Epithelial cell of esophagus (primary cell): ENCODE data around the gene SZT2.
A peak's percentile ranks its signal among the peaks of the same experiment; 100 is the strongest.
"Not testable (repeated sequence)": the region's sequence is repeated elsewhere in the genome, so short reads cannot be mapped to it uniquely, and the experiment has no call there.

ENCODE experiments used
- DNase-seq: peaks from one replicate; pipeline ENCODE4 v3.0.0; 2010; ENCODE audit warnings: low read depth
- H3K4me3 ChIP-seq: 2 replicates; pipeline ENCODE4 v1.5.1; 2011; ENCODE audit warnings: mild to moderate bottlenecking, low read length, control low read depth
- TF ChIP-seq, protein P1 (sequence below): IDR thresholded peaks from 2 replicates; pipeline ENCODE4 v1.5.1; 2011; ENCODE audit warnings: low read depth, mild to moderate bottlenecking, low read length, control low read depth, inconsistent platforms; ENCODE audit not compliant: insufficient read depth; ENCODE audit errors: missing control alignments

The SZT2 gene

GRCh38 chr1:43468414-43468813 lies 78.7 kb downstream of the SZT2 start:
- no peak overlapping the region for H3K4me3 ChIP-seq
- TF ChIP-seq, protein P1, sequence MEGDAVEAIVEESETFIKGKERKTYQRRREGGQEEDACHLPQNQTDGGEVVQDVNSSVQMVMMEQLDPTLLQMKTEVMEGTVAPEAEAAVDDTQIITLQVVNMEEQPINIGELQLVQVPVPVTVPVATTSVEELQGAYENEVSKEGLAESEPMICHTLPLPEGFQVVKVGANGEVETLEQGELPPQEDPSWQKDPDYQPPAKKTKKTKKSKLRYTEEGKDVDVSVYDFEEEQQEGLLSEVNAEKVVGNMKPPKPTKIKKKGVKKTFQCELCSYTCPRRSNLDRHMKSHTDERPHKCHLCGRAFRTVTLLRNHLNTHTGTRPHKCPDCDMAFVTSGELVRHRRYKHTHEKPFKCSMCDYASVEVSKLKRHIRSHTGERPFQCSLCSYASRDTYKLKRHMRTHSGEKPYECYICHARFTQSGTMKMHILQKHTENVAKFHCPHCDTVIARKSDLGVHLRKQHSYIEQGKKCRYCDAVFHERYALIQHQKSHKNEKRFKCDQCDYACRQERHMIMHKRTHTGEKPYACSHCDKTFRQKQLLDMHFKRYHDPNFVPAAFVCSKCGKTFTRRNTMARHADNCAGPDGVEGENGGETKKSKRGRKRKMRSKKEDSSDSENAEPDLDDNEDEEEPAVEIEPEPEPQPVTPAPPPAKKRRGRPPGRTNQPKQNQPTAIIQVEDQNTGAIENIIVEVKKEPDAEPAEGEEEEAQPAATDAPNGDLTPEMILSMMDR = no peak
- no peak for DNase-seq

- TF ChIP-seq, protein P1 = no peak
- H3K4me3 ChIP-seq = no peak overlapping the region
- DNase-seq = no peak
These were observed 80.2 kb downstream of the SZT2 start for GRCh38 chr1:43469932-43470331.

DNA sequence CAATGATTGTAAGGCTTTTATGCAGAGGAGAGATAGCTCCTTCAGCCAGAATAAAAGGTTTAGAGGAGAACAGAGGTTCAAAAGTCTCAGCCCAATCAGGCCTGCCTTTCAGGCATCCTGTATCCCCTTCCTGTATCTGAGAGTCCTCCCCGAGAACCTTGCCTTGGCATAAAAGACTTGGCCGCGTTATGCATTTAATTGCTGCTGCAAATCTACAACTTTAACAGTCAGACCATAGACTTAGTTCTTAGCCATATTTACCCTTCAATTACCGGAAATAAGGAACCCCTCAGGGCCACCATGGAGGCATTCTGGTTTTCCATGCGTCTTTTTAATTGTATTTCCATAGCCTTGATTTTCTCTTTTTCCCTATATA lies 82.4 kb downstream of the SZT2 start:
- TF ChIP-seq, protein P1 = no peak
- H3K4me3 ChIP-seq = no peak overlapping the region
- DNase-seq = no peak

DNA sequence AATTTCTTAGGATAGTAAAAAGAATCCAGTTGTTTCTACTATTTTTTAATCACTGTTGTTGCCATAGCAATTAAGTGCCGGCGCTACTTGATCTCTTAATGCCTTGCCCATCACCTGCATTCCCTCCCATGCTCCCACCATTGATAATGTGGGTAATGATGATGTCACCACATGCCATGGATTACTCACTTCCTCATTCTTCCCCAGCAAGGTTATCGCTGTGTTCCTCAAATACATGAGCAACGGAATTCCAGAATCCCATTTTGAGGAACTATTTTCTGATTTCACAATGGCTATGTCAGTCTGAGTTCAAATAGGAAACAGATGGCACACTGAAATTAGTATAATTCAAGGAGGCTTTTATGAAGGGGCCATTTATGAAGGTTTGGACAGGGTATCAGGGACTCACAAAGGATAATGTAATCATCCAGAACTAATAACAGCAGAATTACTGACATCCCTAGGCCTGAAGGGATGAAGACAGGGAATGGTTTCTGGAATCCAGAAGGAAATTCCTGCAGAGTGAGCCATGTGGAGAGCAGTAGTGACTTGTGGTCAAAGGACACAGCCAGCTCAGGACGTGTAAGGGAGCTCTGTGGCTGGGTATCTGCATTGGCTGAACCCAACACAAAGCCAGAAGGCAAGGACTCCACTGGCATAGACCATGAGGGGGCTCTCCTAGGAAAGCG lies 82.9 kb downstream of the SZT2 start:
- peak; percentile 85 for DNase-seq
- not testable (repeated sequence) for H3K4me3 ChIP-seq

- no peak overlapping the region for H3K4me3 ChIP-seq
- DNase-seq = no peak
- TF ChIP-seq, protein P1 = no peak
These were observed 83.8 kb downstream of the SZT2 start for GRCh38 chr1:43473463-43473862.

GRCh38 chr1:43475611-43476401 lies 86.1 kb downstream of the SZT2 start:
- not testable (repeated sequence) for H3K4me3 ChIP-seq
- DNase-seq = peak; percentile 76

DNA sequence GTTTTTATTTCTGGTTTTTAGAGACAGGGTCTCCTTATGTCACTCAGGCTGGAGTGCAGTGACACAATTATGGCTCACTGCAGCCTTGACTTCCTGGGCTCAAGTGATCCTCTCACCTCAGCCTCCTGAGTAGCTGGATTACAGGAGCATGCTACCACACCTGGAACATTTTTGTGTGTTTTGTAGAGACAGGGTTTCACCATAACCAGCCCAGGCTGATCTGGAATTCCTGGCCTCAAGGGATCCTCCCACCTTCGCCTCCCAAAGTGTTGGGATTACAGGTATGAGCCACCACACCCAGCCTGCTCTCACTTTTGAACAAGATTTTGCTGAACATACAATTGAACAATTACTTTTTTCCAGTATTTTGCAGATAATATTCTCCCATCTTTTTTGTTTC lies 88.0 kb downstream of the SZT2 start:
- DNase-seq = peak; percentile 70
- TF ChIP-seq, protein P1 = no peak
- no peak overlapping the region for H3K4me3 ChIP-seq

DNA sequence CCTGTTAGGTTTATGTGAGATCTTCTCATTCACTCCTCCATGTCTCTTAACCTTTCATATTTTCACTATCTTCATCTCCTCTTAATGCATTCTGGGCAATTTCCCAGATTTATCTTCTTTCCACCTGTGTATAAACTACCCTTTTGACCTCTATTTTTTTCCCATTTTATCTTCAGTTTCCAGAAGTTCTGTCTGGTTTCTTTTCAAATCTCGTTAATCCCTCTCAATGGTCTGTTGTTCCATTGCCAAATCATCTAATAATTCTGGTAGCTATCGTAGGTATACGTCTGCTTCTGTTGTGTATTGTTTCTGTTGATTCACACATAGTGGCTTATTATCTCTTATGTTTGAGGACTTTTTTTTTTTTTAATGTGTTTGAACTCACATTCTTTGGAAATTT lies 89.7 kb downstream of the SZT2 start:
- TF ChIP-seq, protein P1 = no peak
- DNase-seq = no peak
- H3K4me3 ChIP-seq = no peak overlapping the region
